AML-193 (cell line): ENCODE data around the gene FGF22.
"Not testable (repeated sequence)": the region's sequence is repeated elsewhere in the genome, so short reads cannot be mapped to it uniquely, and the experiment has no call there.

Source experiments
- DNase-seq, 2 experiments: peaks; one replicate each; lab custom pipeline; 2025; lab: John Stamatoyannopoulos, UW

FGF22 gene

DNA sequence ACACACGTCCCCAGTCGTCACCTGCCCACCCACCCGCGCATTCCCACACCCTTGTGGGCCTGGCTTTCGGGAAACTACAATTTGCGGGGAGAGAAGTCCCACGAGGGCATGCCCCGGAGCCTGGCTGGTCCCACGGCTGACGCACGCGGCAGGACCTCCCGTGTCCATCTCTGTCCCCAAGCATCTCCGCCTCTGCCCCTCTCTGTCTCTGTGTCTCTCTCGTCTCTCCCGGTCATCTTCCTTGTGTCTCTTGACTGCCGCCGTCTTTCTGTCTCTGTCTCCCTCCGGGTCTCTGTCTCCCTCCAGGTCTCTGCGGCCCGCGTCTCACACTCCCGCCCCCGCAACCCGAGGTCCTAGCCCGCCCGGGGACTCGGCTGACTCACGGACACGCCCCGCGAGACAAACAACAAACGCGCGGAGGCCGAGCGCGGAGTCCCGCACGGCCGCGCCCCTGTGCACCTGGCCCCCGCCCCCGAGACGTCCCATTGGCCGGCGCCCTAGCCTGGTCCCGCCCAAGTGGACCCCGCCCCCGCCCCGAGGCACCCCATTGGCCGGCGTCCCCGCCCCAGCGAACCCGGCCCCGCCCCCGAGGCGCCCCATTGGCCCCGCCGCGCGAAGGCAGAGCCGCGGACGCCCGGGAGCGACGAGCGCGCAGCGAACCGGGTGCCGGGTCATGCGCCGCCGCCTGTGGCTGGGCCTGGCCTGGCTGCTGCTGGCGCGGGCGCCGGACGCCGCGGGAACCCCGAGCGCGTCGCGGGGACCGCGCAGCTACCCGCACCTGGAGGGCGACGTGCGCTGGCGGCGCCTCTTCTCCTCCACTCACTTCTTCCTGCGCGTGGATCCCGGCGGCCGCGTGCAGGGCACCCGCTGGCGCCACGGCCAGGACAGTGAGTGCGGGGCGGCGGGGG lies at the start of gene FGF22:
TSS of gene FGF22 (plus strand) at position 627 of the 908 bp plus-strand sequence. CDS start at position 674, 47 bp downstream.
- DNase-seq: no peak

DNA sequence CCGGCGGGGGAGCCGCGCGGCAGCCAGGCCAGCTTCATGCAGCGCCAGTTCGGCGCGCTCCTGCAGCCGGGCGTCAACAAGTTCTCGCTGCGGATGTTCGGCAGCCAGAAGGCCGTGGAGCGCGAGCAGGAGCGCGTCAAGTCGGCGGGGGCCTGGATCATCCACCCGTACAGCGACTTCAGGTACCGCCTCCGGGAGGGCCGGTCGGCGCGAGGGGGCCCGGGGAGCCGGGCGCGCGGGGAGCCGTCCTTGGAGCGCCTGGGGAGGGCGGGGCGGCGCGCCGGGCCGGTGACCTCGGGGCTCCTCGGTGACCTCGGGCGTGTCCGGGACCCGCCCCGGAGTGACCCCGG lies 49.3 kb upstream of the FGF22 start:
- no peak for DNase-seq

DNA sequence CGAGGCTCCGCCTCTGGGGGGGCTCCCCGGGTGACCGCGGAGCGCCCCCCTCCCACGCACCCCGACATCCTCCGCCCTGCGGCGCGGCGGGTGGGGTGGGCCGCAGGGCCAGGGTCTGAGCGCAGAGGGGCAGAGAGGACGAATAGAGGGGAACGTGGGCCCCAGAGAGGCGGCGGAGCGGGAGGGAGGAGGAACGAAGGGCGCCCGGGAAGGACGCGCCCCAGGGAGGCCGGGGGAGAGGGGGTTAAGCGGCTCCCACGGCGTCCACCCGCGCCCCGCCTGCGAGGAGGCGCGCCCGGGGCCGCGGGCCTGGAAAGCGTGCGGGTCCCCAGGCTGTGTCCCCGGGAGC lies 49.0 kb upstream of the FGF22 start:
- DNase-seq: no peak

- DNase-seq: no peak
Measured at GRCh38 chr19:591099-591958, 48.4 kb upstream of the FGF22 start.

DNA sequence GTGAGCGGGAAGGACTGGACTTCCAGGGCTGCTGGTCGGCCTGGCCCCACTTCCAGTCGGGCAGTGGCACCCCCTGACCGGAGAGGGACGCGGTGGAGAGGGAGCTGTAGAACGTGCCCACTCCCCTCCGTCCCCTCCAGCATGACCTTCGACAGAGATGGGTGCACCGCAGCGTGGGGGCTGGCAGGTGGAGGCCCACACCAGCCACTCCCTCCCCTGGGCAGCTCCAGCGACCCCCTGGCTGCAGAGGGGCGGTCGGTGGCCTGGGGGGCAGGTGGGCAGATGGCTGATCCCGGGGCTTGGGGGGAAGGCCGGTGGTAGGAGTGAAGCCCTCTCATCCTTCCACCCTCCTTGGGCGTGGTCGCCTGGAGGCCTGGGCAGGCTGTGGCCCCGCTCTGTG lies 47.6 kb upstream of the FGF22 start:
- no peak for DNase-seq

- no peak for DNase-seq
Measured at GRCh38 chr19:593055-593454, 46.6 kb upstream of the FGF22 start.

- DNase-seq: no peak
Measured at GRCh38 chr19:593505-593904, 46.2 kb upstream of the FGF22 start.

DNA sequence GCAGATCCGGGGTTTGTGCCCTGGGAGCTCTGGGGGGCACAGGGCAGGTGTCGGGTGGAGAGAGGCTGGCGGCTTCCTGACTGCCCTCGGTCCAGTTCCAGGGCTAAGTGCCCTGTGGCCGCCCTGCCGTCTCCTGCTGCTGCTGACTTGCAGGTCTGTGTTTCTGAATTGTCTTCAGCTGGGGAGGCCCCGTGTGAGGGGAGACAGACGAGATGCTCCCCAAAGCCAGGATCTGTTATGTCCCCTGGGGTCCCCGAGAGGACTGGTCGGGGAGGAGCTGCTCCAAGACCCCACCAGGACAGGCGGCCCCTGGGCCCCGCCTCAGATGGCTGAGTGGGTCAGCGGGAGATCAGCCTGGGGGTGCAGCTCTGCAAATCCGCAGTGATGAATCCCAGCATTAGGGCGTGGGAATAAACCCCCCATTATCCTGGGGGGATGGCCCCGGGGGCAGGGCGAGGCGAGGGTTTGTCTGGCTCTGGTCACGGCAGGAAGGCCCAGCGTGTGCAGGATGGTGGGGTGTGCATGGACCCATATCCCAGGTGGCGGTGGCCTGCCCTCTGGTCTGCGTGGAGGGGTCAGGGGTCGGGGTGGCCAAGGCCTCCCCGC lies 45.3 kb upstream of the FGF22 start:
- no peak for DNase-seq

GRCh38 chr19:595326-596262 lies 44.1 kb upstream of the FGF22 start:
- no peak for DNase-seq

- no peak for DNase-seq
Measured at GRCh38 chr19:596263-596655, 43.4 kb upstream of the FGF22 start.

GRCh38 chr19:597406-598315 lies 42.0 kb upstream of the FGF22 start:
- DNase-seq: no peak

GRCh38 chr19:601310-601709 lies 38.4 kb upstream of the FGF22 start:
- no peak for DNase-seq

DNA sequence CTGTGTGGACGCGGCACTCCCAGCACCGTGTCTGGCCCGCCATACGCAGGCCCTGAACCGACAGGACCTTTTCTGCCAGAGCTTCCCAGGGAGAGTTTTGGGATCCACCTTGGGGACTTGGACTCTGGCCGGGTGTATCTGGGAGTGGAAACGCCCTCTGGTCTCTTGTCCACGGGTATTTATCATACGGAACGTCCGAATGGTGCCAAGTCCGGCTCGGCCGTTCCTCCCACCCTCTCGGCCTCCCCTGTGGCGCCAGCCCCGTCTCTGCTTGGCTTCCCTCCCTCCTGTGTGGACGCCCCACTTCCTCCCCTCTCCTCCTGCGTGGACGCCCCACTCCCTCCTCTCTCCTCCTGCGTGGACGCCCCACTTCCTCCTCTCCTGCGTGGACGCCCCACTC lies 37.9 kb upstream of the FGF22 start:
- DNase-seq: no peak

- no peak for DNase-seq
Measured at GRCh38 chr19:602391-603301, 37.0 kb upstream of the FGF22 start.

DNA sequence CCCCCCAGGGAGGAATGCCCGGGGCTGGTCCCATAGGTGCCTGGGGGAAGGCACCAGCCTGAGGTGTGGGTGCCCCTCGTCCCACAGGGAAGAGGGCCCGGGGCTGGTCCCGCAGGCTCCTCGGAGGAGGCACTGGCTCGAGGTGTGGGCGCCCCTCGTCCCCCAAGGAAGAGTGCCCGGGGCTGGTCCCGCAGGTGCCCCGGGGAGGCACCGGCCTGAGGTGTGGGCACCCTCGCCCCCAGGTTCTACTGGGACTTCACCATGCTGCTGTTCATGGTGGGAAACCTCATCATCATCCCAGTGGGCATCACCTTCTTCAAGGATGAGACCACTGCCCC lies 36.4 kb upstream of the FGF22 start:
- DNase-seq: not testable (repeated sequence)

DNA sequence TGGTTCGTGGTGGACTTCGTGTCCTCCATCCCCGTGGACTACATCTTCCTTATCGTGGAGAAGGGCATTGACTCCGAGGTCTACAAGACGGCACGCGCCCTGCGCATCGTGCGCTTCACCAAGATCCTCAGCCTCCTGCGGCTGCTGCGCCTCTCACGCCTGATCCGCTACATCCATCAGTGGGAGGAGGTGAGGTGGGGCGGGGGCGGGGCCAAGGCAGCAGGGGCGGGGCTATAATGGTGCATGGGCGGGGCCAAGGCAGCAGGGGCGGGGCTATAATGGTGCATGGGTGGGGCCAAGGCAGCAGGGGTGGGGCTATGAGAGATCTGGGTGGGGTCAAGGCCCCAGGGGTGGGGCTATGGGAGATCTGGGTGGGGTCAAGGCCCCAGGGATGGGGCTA lies 35.9 kb upstream of the FGF22 start:
- not testable (repeated sequence) for DNase-seq

- DNase-seq: no peak
Measured at GRCh38 chr19:604355-604754, 35.3 kb upstream of the FGF22 start.

DNA sequence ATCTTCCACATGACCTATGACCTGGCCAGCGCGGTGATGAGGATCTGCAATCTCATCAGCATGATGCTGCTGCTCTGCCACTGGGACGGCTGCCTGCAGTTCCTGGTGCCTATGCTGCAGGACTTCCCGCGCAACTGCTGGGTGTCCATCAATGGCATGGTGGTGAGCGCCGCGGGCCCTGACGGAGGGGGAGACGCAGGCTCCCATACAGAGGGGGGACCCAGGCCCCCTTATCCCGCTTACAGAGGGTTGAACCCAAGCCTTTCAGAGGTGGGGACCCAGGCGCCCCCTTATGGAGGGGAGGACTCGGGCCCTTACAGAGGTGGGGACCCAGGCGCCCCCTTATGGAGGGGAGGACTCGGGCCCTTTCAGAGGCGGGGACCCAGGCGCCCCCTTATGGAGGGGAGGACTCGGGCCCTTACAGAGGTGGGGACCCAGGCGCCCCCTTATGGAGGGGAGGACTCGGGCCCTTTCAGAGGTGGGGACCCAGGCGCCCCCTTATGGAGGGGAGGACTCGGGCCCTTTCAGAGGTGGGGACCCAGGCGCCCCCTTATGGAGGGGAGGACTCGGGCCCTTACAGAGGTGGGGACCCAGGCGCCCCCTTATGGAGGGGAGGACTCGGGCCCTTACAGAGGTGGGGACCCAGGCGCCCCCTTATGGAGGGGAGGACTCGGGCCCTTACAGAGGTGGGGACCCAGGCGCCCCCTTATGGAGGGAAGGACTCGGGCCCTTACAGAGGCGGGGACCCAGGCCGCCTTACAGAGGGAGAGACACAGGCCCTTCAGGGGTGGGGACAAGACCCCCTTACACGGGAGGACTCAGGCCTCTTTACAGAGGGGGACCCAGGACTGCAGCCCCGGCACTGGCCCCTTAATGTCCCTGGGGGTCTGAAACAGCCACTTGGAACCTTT lies 34.4 kb upstream of the FGF22 start:
- not testable (repeated sequence) for DNase-seq
